B cell (primary cell): Measurements from ENCODE around the gene LSP1. TPM values are rescaled to one million over a fixed set of nuclear protein-coding genes. Genes with fewer than 3 reads are reported as not detected.

Experiments used
- ATAC-seq: fragments of 200-7000 bp; cut with Tn5 transposase; one replicate; pipeline ENCODE4 v1.10.0; 2021; ENCODE audit warnings: low read depth, mild to moderate bottlenecking, moderate number of reproducible peaks, moderate library complexity
- CTCF ChIA-PET: fragments of 350-600 bp; sonication (Branson Sonifier 250); formaldehyde crosslinking; loops from one replicate; lab custom pipeline; 2021; ENCODE audit warnings: antibody characterized with exemption, inconsistent platforms; lab: Charles Lee
- POLR2A ChIA-PET: fragments of 350-600 bp; sonication (Branson Sonifier 250); formaldehyde crosslinking; loops from one replicate; lab custom pipeline; 2021; ENCODE audit warnings: antibody characterized with exemption; lab: Charles Lee
- DNase-seq: peaks from one replicate; pipeline ENCODE4 v3.0.0; 2013
- H2AFZ ChIP-seq: 2 replicates; pipeline ENCODE4 v1.6.1; 2012; ENCODE audit warnings: mild to moderate bottlenecking, low read depth, low read length; ENCODE audit not compliant: insufficient read depth, poor library complexity, severe bottlenecking
- H3K27ac ChIP-seq, 2 donors: 1 replicate in 1 of 2; 2 replicates in 1 of 2; pipeline ENCODE4 v1.5.1; 2012 to 2013; ENCODE audit warnings: low read length in 2 of 2, mild to moderate bottlenecking in 2 of 2, moderate library complexity in 1 of 2
- H3K27me3 ChIP-seq, 4 experiments: fragments of 200-600 bp in 1 of 4; sonication (generic) in 1 of 4; replicated peaks in 1 of 4; 1 replicate in 2 of 4; 2 replicates in 2 of 4; pipeline versions ENCODE4 v1.6.1 to v1.7.0; 2013 to 2016; ENCODE audit warnings: low read length in 3 of 4, mild to moderate bottlenecking in 2 of 4, mixed read lengths in 1 of 4, moderate library complexity in 1 of 4; ENCODE audit not compliant: insufficient read depth in 4 of 4, control insufficient read depth in 3 of 4; ENCODE audit errors: control extremely low read depth in 1 of 4
- H3K36me3 ChIP-seq, 2 experiments: replicated peaks in 1 of 2; 1 replicate in 1 of 2; 2 replicates in 1 of 2; pipeline versions ENCODE4 v1.6.1 to v1.7.1; 2013; ENCODE audit warnings: low read length in 1 of 2; ENCODE audit not compliant: insufficient read depth in 2 of 2, control insufficient read depth in 1 of 2; ENCODE audit errors: control extremely low read depth in 1 of 2, extremely low read depth in 1 of 2
- H3K4me1 ChIP-seq, 2 donors: fragments of 200-600 bp in 1 of 2; sonication (generic) in 1 of 2; 1 replicate in 1 of 2; 2 replicates in 1 of 2; pipeline versions ENCODE4 v1.5.1 to v1.6.1; 2013 to 2017; ENCODE audit warnings: low read length in 2 of 2; ENCODE audit not compliant: control insufficient read depth in 2 of 2, insufficient read depth in 2 of 2
- H3K4me2 ChIP-seq: replicated peaks from 2 replicates; pipeline ENCODE3; 2012; ENCODE audit warnings: mild to moderate bottlenecking, low read depth, low read length; ENCODE audit not compliant: poor library complexity, severe bottlenecking
- H3K4me3 ChIP-seq, 5 experiments: fragments of 200-600 bp in 1 of 5; sonication (generic) in 1 of 5; 1 replicate in 3 of 5; 2 replicates in 2 of 5; pipeline versions ENCODE4 v1.5.1 to v1.7.0; 2011 to 2016; ENCODE audit warnings: low read length in 4 of 5, mild to moderate bottlenecking in 4 of 5, low read depth in 2 of 5, control low read depth in 1 of 5, moderate library complexity in 1 of 5; ENCODE audit not compliant: insufficient read depth in 1 of 5; ENCODE audit errors: control extremely low read depth in 1 of 5, extremely low read depth in 1 of 5
- H3K79me2 ChIP-seq: fragments of 200-600 bp; sonication (generic); one replicate; pipeline ENCODE4 v1.6.0; 2016; ENCODE audit warnings: low read length; ENCODE audit not compliant: control insufficient read depth, insufficient read depth
- H3K9ac ChIP-seq: fragments of 200-600 bp; sonication (generic); 2 replicates; pipeline ENCODE4 v1.6.1; 2017; ENCODE audit warnings: mild to moderate bottlenecking, low read length, moderate library complexity
- H3K9me3 ChIP-seq, 3 donors: one replicate each; pipeline versions ENCODE4 v1.6.1 to v1.7.1; 2013; ENCODE audit warnings: low read length in 2 of 3; ENCODE audit not compliant: control insufficient read depth in 2 of 3, insufficient read depth in 1 of 3; ENCODE audit errors: control extremely low read depth in 1 of 3
- H4K20me1 ChIP-seq: 2 replicates; pipeline ENCODE4 v1.6.0; 2012; ENCODE audit warnings: mild to moderate bottlenecking, low read length; ENCODE audit not compliant: insufficient read depth, control insufficient read depth, poor library complexity, severe bottlenecking
- H3K27ac Mint-ChIP-seq: one replicate; pipeline ENCODE4 v1.8.0; 2021; ENCODE audit warnings: mixed read lengths
- H3K27me3 Mint-ChIP-seq: one replicate; pipeline ENCODE4 v1.8.0; 2021; ENCODE audit warnings: mixed read lengths
- H3K4me1 Mint-ChIP-seq: one replicate; pipeline ENCODE4 v1.8.0; 2021; ENCODE audit warnings: mixed read lengths
- H3K4me3 Mint-ChIP-seq: one replicate; pipeline ENCODE4 v1.8.0; 2021; ENCODE audit warnings: mixed read lengths
- H3K9me3 Mint-ChIP-seq: one replicate; pipeline ENCODE4 v1.8.0; 2022; ENCODE audit warnings: mixed read lengths; ENCODE audit not compliant: insufficient read depth
- CTCF ChIP-seq: fragments of 200-600 bp; IDR thresholded peaks from one replicate; pipeline ENCODE4 v1.8.0; 2022; ENCODE audit warnings: antibody characterized with exemption, mild to moderate bottlenecking
- EZH2 ChIP-seq: IDR thresholded peaks from 2 replicates; pipeline ENCODE4 v1.6.1; 2012; ENCODE audit warnings: borderline replicate concordance, low read depth, mild to moderate bottlenecking, moderate library complexity, low read length; ENCODE audit not compliant: insufficient read depth, poor library complexity, severe bottlenecking
- WGBS: methylation state at CpG from one replicate; pipeline ENCODE4 v1.1.5; 2013; ENCODE audit warnings: missing lambda C conversion rate; ENCODE audit not compliant: insufficient coverage; 5-methylcytosine and 5-hydroxymethylcytosine counted together
- intact Hi-C: fragments of 100-400 bp; cut with micrococcal nuclease; formaldehyde crosslinking; loops from one replicate; pipeline ENCODE4 v1.10.0; 2022
- polyA plus RNA-seq: library from polyadenylated mRNA; depleted of rRNA; stranded (reverse); fragments of >200 nt; gene quantifications from 2 replicates; pipeline ENCODE4 v1.2.3, GENCODE V29; 2012
- total RNA-seq, 2 donors: library from RNA; stranded (reverse); fragments of 120-200 nt in 1 of 2; gene quantifications; 1 replicate in 1 of 2; 2 replicates in 1 of 2; pipeline versions ENCODE4 v1.2.3 to v1.2.4, GENCODE V29; 2013 to 2022

The LSP1 gene
- total and polyA plus RNA-seq, 2 donors (not counting 1 experiment from before 2014, with no cell fraction given): 249 to 446 TPM

GRCh38 chr11:1894759-1895158, 41.9 kb downstream of the LSP1 start:
- H3K79me2 ChIP-seq: no peaks in the 10 kb centered on the region
- H3K4me2 ChIP-seq: no peak overlapping the region
- H3K9ac ChIP-seq: no peak overlapping the region
- Mint-ChIP-seq H3K4me3 (no peak overlapping the region), H3K4me1 (peaks cover 34% of the 10 kb centered on the region), H3K9me3 (no peaks in the 10 kb centered on the region), H3K27ac (no peak overlapping the region), H3K27me3 (peaks cover 6% of the 10 kb centered on the region)
- H3K36me3 ChIP-seq: no peaks in the 10 kb centered on the region
- no peak overlapping the region for H2AFZ ChIP-seq
- no peaks in the 10 kb centered on the region for H3K9me3 ChIP-seq
- ChIA-PET CTCF (interaction anchor here (2.2 kb wide), 1 partner anchor 201 kb away, joined by 7 read pairs; no protein-coding TSS in a partner anchor), POLR2A (no interaction called here)
- DNase-seq (no peak), ATAC-seq (no peak)
- H3K27me3 ChIP-seq: peaks cover 0 to 5% (median 2%) of the 10 kb centered on the region in 4 experiments
- intact Hi-C loops: no loop called here
- TF ChIP-seq EZH2 (no peak), CTCF (no peak)
- H3K27ac ChIP-seq: no peak overlapping the region
- 89% methylated on average over 8 of the region's 11 CpGs for WGBS
- H3K4me3 ChIP-seq: no peak overlapping the region
- H3K4me1 ChIP-seq: peaks cover 28 to 32% of the 10 kb centered on the region in 2 donors
- H4K20me1 ChIP-seq: peaks cover 38% of the 10 kb centered on the region

GRCh38 chr11:1896468-1896867, 43.6 kb downstream of the LSP1 start:
- Mint-ChIP-seq H3K9me3 (no peaks in the 10 kb centered on the region), H3K27me3 (peaks cover 6% of the 10 kb centered on the region), H3K4me3 (peak overlapping the region; percentile 30), H3K27ac (no peak overlapping the region), H3K4me1 (peaks cover 24% of the 10 kb centered on the region)
- POLR2A ChIA-PET: no interaction called here
- H3K79me2 ChIP-seq: no peaks in the 10 kb centered on the region
- CTCF ChIA-PET: interaction anchor here (1.2 to 2.8 kb wide), 5 partner anchors 46 to 203 kb away, joined by 3 to 10 read pairs (median 7); no protein-coding TSS in a partner anchor
- H3K4me3 ChIP-seq: peak overlapping the region in 1 of 5 experiments; percentile 42
- ATAC-seq: no peak
- H3K27me3 ChIP-seq: peaks cover 0 to 5% (median 2%) of the 10 kb centered on the region in 4 experiments
- peaks cover 11 to 15% of the 10 kb centered on the region in 2 donors for H3K4me1 ChIP-seq
- H4K20me1 ChIP-seq: peaks cover 21% of the 10 kb centered on the region
- H3K9me3 ChIP-seq: no peaks in the 10 kb centered on the region
- no peak overlapping the region for H3K9ac ChIP-seq
- intact Hi-C loops: no loop called here
- H3K27ac ChIP-seq: no peak overlapping the region
- WGBS: 41% methylated on average over 4 of the region's 10 CpGs
- peak overlapping the region; percentile 66 for H2AFZ ChIP-seq
- no peaks in the 10 kb centered on the region for H3K36me3 ChIP-seq
- peak overlapping the region; percentile 72 for H3K4me2 ChIP-seq
- DNase-seq: no peak
- no peak for TF ChIP-seq EZH2
- TF ChIP-seq CTCF: no peak
